ENCODE results near the gene FXR2. TPM values are rescaled to one million over a fixed set of nuclear protein-coding genes. Genes with fewer than 3 reads are reported as not detected.

Gene FXR2
- polyA plus RNA-seq, 1 donor (not counting 4 experiments of a cell fraction or from before 2014, with no cell fraction given), result 30.6 TPM

DNA sequence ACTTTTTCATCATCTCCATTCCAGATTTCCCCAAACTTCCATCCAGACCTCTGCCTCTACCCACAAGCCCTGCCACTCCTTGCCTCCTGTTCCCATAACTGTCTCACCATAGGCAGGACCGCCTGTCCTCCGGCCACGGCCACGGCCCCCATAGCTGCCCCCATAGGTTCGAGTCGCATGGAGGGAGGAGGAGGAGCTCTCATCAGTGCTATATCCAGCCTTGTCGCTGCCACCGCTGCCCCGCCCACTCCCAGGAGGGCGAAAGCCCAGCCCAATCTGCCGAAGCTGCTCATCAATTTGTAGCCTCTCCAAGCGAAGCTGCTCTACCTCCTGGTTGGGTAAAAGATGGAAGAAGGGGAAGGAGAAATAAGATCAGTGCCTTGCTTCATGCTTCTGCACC, 21.4 kb downstream of the FXR2 start:
- no peak overlapping the region for H3K9ac ChIP-seq (ENCODE audit: control insufficient read depth, extremely low read depth, insufficient read depth, low read length)
- H3K36me3 ChIP-seq (ENCODE audit: control insufficient read depth in 2 of 2, extremely low read depth in 1 of 2, insufficient read depth in 2 of 2, low read length in 2 of 2), result peaks cover 37 to 43% of the 10 kb centered on the region in 2 experiments
- no peak overlapping the region for H3K4me3 ChIP-seq (ENCODE audit: control insufficient read depth in 2 of 3, extremely low read depth in 1 of 3, insufficient read depth in 2 of 3, low read depth in 1 of 3, low read length in 3 of 3)
- no peaks in the 10 kb centered on the region for H4K20me1 ChIP-seq (ENCODE audit: control insufficient read depth, extremely low read depth, insufficient read depth, low read length)
- no peak overlapping the region for H3K4me2 ChIP-seq (ENCODE audit: control insufficient read depth, extremely low read depth, insufficient read depth, low read depth, low read length)
- no peaks in the 10 kb centered on the region for H3K9me1 ChIP-seq (ENCODE audit: control insufficient read depth, extremely low read depth, insufficient read depth, low read length)
- no peak overlapping the region for H3K27ac ChIP-seq (ENCODE audit: control insufficient read depth, insufficient read depth, low read length)
- H3K27me3 ChIP-seq (ENCODE audit: control insufficient read depth, extremely low read depth, insufficient read depth, low read length), result no peaks in the 10 kb centered on the region
- no peak for DNase-seq (ENCODE audit: low read depth, low spot score)
- no peaks in the 10 kb centered on the region for H3K9me3 ChIP-seq (ENCODE audit: control insufficient read depth, low read depth, low read length)
- no peak for FAIRE-seq
- peaks cover 16% of the 10 kb centered on the region for H3K4me1 ChIP-seq (ENCODE audit: control insufficient read depth, extremely low read depth, insufficient read depth, low read length)
- peaks cover 11% of the 10 kb centered on the region for H3K79me2 ChIP-seq (ENCODE audit: control insufficient read depth, insufficient read depth, low read length)
- H2AFZ ChIP-seq (ENCODE audit: control insufficient read depth, low read length), result no peak overlapping the region
- TF ChIP-seq EZH2 (IDR thresholded peaks at IDR 0.05; ENCODE audit: low read length), result no peak
- TF ChIP-seq, protein P1, sequence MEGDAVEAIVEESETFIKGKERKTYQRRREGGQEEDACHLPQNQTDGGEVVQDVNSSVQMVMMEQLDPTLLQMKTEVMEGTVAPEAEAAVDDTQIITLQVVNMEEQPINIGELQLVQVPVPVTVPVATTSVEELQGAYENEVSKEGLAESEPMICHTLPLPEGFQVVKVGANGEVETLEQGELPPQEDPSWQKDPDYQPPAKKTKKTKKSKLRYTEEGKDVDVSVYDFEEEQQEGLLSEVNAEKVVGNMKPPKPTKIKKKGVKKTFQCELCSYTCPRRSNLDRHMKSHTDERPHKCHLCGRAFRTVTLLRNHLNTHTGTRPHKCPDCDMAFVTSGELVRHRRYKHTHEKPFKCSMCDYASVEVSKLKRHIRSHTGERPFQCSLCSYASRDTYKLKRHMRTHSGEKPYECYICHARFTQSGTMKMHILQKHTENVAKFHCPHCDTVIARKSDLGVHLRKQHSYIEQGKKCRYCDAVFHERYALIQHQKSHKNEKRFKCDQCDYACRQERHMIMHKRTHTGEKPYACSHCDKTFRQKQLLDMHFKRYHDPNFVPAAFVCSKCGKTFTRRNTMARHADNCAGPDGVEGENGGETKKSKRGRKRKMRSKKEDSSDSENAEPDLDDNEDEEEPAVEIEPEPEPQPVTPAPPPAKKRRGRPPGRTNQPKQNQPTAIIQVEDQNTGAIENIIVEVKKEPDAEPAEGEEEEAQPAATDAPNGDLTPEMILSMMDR (optimal IDR thresholded peaks at IDR 0.05 in 1 of 3, IDR thresholded peaks at IDR 0.05 in 1 of 3, conservative IDR thresholded peaks at IDR 0.05 in 1 of 3; ENCODE audit: extremely low read depth in 1 of 3, insufficient read depth in 2 of 3, low read length in 3 of 3), result no peak
- dilution Hi-C loops (cut with MboI; ENCODE audit: extremely low pct_ligation_motif_present, low sequenced_read_pairs), result no loop called here

DNA sequence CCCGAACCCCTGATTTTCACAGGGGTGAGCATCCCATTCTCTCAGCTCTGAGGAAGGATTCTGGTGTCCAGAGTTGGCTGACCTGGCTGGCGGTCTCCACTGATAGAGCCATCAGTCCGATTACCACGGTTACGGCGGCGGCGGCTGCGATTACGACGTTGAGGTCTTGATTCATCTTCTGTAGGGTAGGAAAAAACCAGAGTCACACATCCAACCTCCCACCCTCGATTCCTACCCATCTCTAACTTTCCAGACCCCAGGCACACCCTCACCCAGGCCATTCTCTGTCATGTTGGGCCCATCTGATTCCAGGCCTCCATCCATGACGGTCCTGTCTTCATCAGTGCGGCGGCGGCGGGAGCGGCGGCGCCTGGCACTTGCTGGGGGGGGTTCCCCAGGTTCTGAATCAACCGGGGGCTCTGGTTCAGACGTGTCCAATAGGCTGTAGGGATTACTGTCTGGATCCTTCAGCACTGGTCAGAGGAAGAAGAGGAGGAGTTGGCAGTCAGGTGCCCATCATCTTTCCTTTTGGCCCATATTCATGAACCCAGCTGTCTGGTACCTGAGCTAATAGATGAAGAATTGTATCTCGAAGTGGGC, 22.2 kb downstream of the FXR2 start:
- H3K27me3 ChIP-seq (ENCODE audit: control insufficient read depth, extremely low read depth, insufficient read depth, low read length), result no peaks in the 10 kb centered on the region
- no peak overlapping the region for H3K4me2 ChIP-seq (ENCODE audit: control insufficient read depth, extremely low read depth, insufficient read depth, low read depth, low read length)
- H4K20me1 ChIP-seq (ENCODE audit: control insufficient read depth, extremely low read depth, insufficient read depth, low read length), result no peaks in the 10 kb centered on the region
- H3K4me1 ChIP-seq (ENCODE audit: control insufficient read depth, extremely low read depth, insufficient read depth, low read length), result peaks cover 19% of the 10 kb centered on the region
- H3K9me3 ChIP-seq (ENCODE audit: control insufficient read depth, low read depth, low read length), result no peaks in the 10 kb centered on the region
- no peak overlapping the region for H3K4me3 ChIP-seq (ENCODE audit: control insufficient read depth in 2 of 3, extremely low read depth in 1 of 3, insufficient read depth in 2 of 3, low read depth in 1 of 3, low read length in 3 of 3)
- no peak overlapping the region for H3K27ac ChIP-seq (ENCODE audit: control insufficient read depth, insufficient read depth, low read length)
- peaks cover 18% of the 10 kb centered on the region for H3K79me2 ChIP-seq (ENCODE audit: control insufficient read depth, insufficient read depth, low read length)
- TF ChIP-seq EZH2 (IDR thresholded peaks at IDR 0.05; ENCODE audit: low read length), result no peak
- TF ChIP-seq, protein P1 (optimal IDR thresholded peaks at IDR 0.05 in 1 of 3, IDR thresholded peaks at IDR 0.05 in 1 of 3, conservative IDR thresholded peaks at IDR 0.05 in 1 of 3; ENCODE audit: extremely low read depth in 1 of 3, insufficient read depth in 2 of 3, low read length in 3 of 3), result no peak
- FAIRE-seq (no peak), DNase-seq (ENCODE audit: low read depth, low spot score) (no peak)
- dilution Hi-C loops (cut with MboI; ENCODE audit: extremely low pct_ligation_motif_present, low sequenced_read_pairs), result no loop called here
- no peaks in the 10 kb centered on the region for H3K9me1 ChIP-seq (ENCODE audit: control insufficient read depth, extremely low read depth, insufficient read depth, low read length)
- no peak overlapping the region for H2AFZ ChIP-seq (ENCODE audit: control insufficient read depth, low read length)
- no peak overlapping the region for H3K9ac ChIP-seq (ENCODE audit: control insufficient read depth, extremely low read depth, insufficient read depth, low read length)
- peaks cover 40 to 43% of the 10 kb centered on the region in 2 experiments for H3K36me3 ChIP-seq (ENCODE audit: control insufficient read depth in 2 of 2, extremely low read depth in 1 of 2, insufficient read depth in 2 of 2, low read length in 2 of 2)
